Uterus (tissue), 4 donors: ENCODE results near the gene IL21. TPM values are rescaled to one million over a fixed set of nuclear protein-coding genes. Genes with fewer than 3 reads are reported as not detected.
"Not testable (repeated sequence)": the region's sequence is repeated elsewhere in the genome, so short reads cannot be mapped to it uniquely, and the experiment has no call there.

Experiments used
- DNase-seq, 2 donors: peaks; one replicate each; pipeline ENCODE4 v3.0.0-alpha.2; 2019 to 2020
- H3K27ac ChIP-seq, 2 donors: fragments of 200-600 bp; sonication (generic); 1 replicate in 1 of 2; 2 replicates in 1 of 2; pipeline ENCODE4 v1.5.1; 2016 to 2018
- H3K27me3 ChIP-seq, 2 donors: fragments of 200-600 bp; sonication (generic); one replicate each; pipeline ENCODE4 v1.5.1; 2018 to 2019; ENCODE audit warnings: control low read depth in 1 of 2
- H3K36me3 ChIP-seq, 2 donors: fragments of 200-600 bp; sonication (generic); one replicate each; pipeline ENCODE4 v1.5.1; 2019; ENCODE audit warnings: control low read depth in 1 of 2
- H3K4me1 ChIP-seq, 2 donors: fragments of 200-600 bp; sonication (generic); one replicate each; pipeline ENCODE4 v1.5.1; 2018 to 2019; ENCODE audit warnings: control low read depth in 1 of 2
- H3K4me3 ChIP-seq, 2 donors: fragments of 200-600 bp; sonication (generic); 1 replicate in 1 of 2; 2 replicates in 1 of 2; pipeline ENCODE4 v1.5.1; 2018 to 2019; ENCODE audit warnings: mild to moderate bottlenecking in 1 of 2
- H3K9me3 ChIP-seq, 2 donors: fragments of 200-600 bp; sonication (generic); one replicate each; pipeline ENCODE4 v1.5.1; 2019; ENCODE audit warnings: control low read depth in 1 of 2
- CTCF ChIP-seq, 4 experiments: fragments of 200-600 bp in 2 of 4; fragments of 450-650 bp in 2 of 4; sonication (generic) in 2 of 4; IDR thresholded peaks; one replicate each; pipeline ENCODE4 v1.5.1; 2016 to 2019; ENCODE audit warnings: antibody characterized with exemption in 4 of 4, mild to moderate bottlenecking in 2 of 4, moderate library complexity in 1 of 4
- POLR2A ChIP-seq, 2 donors: fragments of 450-650 bp; IDR thresholded peaks; one replicate each; pipeline ENCODE4 v1.6.1; 2016; ENCODE audit warnings: antibody characterized with exemption in 2 of 2, mild to moderate bottlenecking in 1 of 2, moderate library complexity in 1 of 2
- intact Hi-C: fragments of 100-400 bp; cut with DNase I; formaldehyde crosslinking; loops from one replicate; pipeline ENCODE4 v1.15.1; 2023; ENCODE audit warnings: low total_unique reads
- total RNA-seq, 4 donors: library from RNA; depleted of rRNA in 3 of 4; stranded (reverse); fragments of >200 nt in 3 of 4; gene quantifications; one replicate each; pipeline versions ENCODE4 v1.1.0 to v1.2.4, GENCODE V29; 2014 to 2023
- donor health status: DM: yes; HTN: yes; CAD: no.

IL21 gene
- total RNA-seq, 4 donors from 2014 or later: not detected

DNA sequence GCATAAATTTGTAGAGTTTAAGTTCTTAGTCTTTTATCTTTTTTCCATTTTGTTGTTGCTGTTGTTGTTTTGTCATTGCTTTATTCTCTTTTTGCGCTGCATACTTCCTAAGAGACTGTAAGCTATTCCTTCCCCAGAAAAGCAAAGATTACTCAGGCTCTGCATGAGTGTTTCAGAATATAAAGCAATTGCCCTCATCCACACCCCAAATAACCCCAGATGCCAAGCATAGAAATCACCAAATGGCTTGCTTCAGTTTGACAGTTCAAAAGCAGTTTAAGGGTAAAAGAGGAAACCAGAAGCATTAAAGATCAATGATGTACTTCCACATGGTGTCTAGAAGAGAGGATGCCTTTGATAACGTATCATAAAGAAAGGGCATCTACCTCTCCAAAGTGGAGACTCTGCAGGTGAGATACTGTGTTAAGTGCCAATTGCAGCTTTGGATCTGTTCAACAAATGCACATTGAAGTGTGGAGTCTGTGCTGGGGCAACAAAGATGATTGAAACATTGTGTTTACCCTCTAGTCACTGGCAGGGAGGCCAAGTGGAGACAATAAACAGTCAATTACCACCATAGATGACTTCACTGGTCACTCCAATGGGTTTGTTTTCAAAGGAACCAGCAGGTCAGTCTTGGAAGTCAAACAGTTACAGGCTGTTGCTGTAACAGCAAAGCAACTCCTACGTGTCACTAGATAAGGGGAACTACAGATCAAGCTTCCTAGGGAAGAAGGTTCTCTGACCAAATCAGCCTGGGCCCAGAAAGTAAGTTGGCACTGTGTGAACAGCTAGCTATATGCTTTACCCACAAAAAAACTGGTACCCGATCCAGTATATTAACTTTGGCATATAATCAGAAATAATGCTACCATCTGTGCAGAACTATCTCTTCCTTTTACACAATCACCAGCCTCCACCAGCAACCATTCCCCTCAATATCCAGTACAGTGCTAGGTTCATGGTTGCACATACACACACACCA lies 40.6 kb upstream of the IL21 start:
- no peak for TF ChIP-seq CTCF (IDR thresholded peaks at IDR 0.05)
- TF ChIP-seq POLR2A (IDR thresholded peaks at IDR 0.05): no peak
- Histone ChIP-seq H3K27me3 (no peaks in the 10 kb centered on the region), H3K9me3 (no peaks in the 10 kb centered on the region), H3K4me3 (no peak overlapping the region), H3K27ac (no peak overlapping the region), H3K4me1 (peaks cover 4 to 6% of the 10 kb centered on the region in 2 donors), H3K36me3 (no peaks in the 10 kb centered on the region)
- DNase-seq: no peak
- intact Hi-C loops: no loop called here

GRCh38 chr4:122658818-122659295 lies 38.0 kb upstream of the IL21 start:
- Histone ChIP-seq H3K27ac (no peak overlapping the region), H3K36me3 (no peaks in the 10 kb centered on the region), H3K9me3 (no peaks in the 10 kb centered on the region), H3K4me1 (no peaks in the 10 kb centered on the region), H3K4me3 (no peak overlapping the region), H3K27me3 (no peaks in the 10 kb centered on the region)
- DNase-seq: no peak
- intact Hi-C loops: no loop called here
- TF ChIP-seq CTCF (IDR thresholded peaks at IDR 0.05) (no peak), POLR2A (IDR thresholded peaks at IDR 0.05) (no peak)

DNA sequence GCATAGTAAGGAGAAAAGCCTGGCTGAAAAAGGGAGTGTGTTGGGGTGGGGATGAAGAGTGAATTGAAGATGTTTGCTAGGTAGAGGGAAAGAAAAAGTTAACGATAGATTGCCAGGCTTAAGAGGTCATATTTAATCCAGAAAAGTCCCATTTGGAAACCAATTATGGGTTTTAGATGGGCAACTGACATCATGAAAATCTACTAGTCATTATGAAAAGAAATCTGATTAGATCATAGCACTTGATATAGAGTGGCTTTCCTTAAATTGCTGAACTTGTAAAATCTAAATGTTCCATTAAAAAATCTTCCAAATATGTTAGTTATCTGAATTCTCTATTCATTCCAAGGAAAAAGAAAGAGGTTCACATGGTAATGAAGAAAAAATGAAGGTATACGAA lies 37.5 kb upstream of the IL21 start:
- no peaks in the 10 kb centered on the region for H3K9me3 ChIP-seq
- TF ChIP-seq CTCF (IDR thresholded peaks at IDR 0.05) (no peak), POLR2A (IDR thresholded peaks at IDR 0.05) (no peak)
- no peaks in the 10 kb centered on the region for H3K36me3 ChIP-seq
- no peaks in the 10 kb centered on the region for H3K4me1 ChIP-seq
- DNase-seq: no peak
- intact Hi-C loops: no loop called here
- H3K4me3 ChIP-seq: no peak overlapping the region
- no peak overlapping the region for H3K27ac ChIP-seq
- no peaks in the 10 kb centered on the region for H3K27me3 ChIP-seq

DNA sequence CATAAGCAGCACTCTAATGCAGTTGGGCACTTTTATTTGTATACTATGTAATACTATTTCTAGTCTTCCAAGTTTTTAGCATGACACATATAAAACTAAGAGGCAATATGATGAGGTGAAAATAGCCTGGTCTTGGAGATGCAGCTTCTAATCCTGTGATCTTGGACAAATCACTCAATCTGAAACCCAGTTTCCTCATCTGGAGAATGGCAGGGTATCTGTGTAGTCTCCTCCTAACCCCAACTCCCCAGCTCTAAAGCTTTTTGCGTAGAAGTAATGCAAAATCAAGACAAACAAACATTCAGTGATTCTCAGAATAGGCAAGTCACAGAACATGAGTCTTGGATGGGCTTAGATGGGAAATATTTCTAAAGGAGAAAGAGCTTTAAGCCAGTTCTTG lies 36.7 kb upstream of the IL21 start:
- no peaks in the 10 kb centered on the region for H3K36me3 ChIP-seq
- intact Hi-C loops: no loop called here
- H3K4me1 ChIP-seq: no peaks in the 10 kb centered on the region
- no peak overlapping the region for H3K27ac ChIP-seq
- no peaks in the 10 kb centered on the region for H3K27me3 ChIP-seq
- TF ChIP-seq CTCF (IDR thresholded peaks at IDR 0.05) (no peak), POLR2A (IDR thresholded peaks at IDR 0.05) (no peak)
- DNase-seq: no peak
- H3K9me3 ChIP-seq: no peaks in the 10 kb centered on the region
- H3K4me3 ChIP-seq: no peak overlapping the region

DNA sequence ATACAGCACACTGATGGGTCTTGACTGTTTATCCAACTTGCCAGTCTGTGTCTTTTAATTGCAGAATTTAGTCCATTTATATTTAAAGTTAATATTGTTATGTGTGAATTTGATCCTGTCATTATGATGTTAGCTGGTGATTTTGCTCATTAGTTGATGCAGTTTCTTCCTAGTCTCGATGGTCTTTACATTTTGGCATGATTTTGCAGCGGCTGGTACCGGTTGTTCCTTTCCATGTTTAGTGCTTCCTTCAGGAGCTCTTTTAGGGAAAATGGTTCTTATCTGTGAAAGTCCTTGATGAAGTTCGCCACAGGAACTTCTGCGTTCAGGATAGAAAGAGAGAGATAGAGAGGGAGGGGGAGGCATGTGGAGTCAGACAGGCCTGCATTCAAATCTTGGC lies 35.7 kb upstream of the IL21 start:
- intact Hi-C loops, H3K36me3 ChIP-seq, H3K9me3 ChIP-seq, H3K27me3 ChIP-seq, H3K4me3 ChIP-seq, H3K27ac ChIP-seq, DNase-seq, H3K4me1 ChIP-seq: not testable (repeated sequence)
